Measurements from ENCODE around the gene SFMBT1.

Gene SFMBT1

GRCh38 chr3:53032609-53033008 is 13.3 kb downstream of the SFMBT1 start:
- Histone ChIP-seq H3K27me3 (ENCODE audit: insufficient read depth, low read depth) (no peaks in the 10 kb centered on the region), H3K36me3 (ENCODE audit: insufficient read depth) (no peaks in the 10 kb centered on the region), H3K79me2 (ENCODE audit: insufficient read depth, low read depth) (no peaks in the 10 kb centered on the region; the same call in 1 of the 2 replicates), H3K4me3 (IDR thresholded peaks at IDR 0.05; ENCODE audit: insufficient read depth, low read depth, low read length) (no peak overlapping the region), H4K20me1 (ENCODE audit: insufficient read depth) (no peaks in the 10 kb centered on the region), H3K4me2 (no peak overlapping the region), H3K9ac (no peak overlapping the region), H3K4me1 (ENCODE audit: low read depth, poor library complexity, severe bottlenecking) (peaks cover 7% of the 10 kb centered on the region), H3K27ac (no peak overlapping the region), H2AFZ (ENCODE audit: low read depth) (no peak overlapping the region)
- TF ChIP-seq, protein P1, sequence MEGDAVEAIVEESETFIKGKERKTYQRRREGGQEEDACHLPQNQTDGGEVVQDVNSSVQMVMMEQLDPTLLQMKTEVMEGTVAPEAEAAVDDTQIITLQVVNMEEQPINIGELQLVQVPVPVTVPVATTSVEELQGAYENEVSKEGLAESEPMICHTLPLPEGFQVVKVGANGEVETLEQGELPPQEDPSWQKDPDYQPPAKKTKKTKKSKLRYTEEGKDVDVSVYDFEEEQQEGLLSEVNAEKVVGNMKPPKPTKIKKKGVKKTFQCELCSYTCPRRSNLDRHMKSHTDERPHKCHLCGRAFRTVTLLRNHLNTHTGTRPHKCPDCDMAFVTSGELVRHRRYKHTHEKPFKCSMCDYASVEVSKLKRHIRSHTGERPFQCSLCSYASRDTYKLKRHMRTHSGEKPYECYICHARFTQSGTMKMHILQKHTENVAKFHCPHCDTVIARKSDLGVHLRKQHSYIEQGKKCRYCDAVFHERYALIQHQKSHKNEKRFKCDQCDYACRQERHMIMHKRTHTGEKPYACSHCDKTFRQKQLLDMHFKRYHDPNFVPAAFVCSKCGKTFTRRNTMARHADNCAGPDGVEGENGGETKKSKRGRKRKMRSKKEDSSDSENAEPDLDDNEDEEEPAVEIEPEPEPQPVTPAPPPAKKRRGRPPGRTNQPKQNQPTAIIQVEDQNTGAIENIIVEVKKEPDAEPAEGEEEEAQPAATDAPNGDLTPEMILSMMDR (conservative IDR thresholded peaks at IDR 0.05; ENCODE audit: low read depth, low read length), result no peak

GRCh38 chr3:53030619-53031449 is 15.0 kb downstream of the SFMBT1 start:
- H3K36me3 ChIP-seq (ENCODE audit: insufficient read depth), result no peaks in the 10 kb centered on the region
- H2AFZ ChIP-seq (ENCODE audit: low read depth), result no peak overlapping the region
- no peaks in the 10 kb centered on the region for H3K27me3 ChIP-seq (ENCODE audit: insufficient read depth, low read depth)
- no peak overlapping the region for H3K9ac ChIP-seq
- H3K4me1 ChIP-seq (ENCODE audit: low read depth, poor library complexity, severe bottlenecking), result peaks cover 6% of the 10 kb centered on the region
- H3K4me2 ChIP-seq, result no peak overlapping the region
- H3K4me3 ChIP-seq (IDR thresholded peaks at IDR 0.05; ENCODE audit: insufficient read depth, low read depth, low read length), result no peak overlapping the region
- H3K79me2 ChIP-seq (ENCODE audit: insufficient read depth, low read depth), result no peaks in the 10 kb centered on the region; the same call in 1 of the 2 replicates
- TF ChIP-seq, protein P1 (conservative IDR thresholded peaks at IDR 0.05; ENCODE audit: low read depth, low read length), result no peak
- no peaks in the 10 kb centered on the region for H4K20me1 ChIP-seq (ENCODE audit: insufficient read depth)
- H3K27ac ChIP-seq, result no peak overlapping the region

DNA sequence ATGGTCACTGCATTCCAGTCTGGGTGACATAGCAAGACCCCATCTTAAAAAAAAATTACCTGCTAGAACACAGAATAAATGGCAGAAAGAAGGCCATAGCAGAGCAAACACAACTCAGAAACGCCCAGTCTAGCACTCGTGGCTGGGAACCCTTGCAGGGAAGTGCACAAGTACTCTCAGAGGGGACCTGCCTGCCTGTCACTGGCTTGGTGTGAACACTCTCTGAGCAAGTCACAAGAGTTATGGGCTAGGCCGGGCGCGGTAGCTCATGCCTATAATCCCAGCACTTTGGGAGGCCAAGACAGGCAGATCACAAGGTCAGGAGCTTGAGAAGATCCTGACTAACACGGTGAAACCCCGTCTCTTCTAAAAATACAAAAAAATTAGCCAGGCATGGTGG is 17.2 kb downstream of the SFMBT1 start:
- no peak overlapping the region for H3K4me2 ChIP-seq
- no peak overlapping the region for H3K9ac ChIP-seq
- H3K4me3 ChIP-seq (IDR thresholded peaks at IDR 0.05; ENCODE audit: insufficient read depth, low read depth, low read length), result no peak overlapping the region
- TF ChIP-seq, protein P1 (conservative IDR thresholded peaks at IDR 0.05; ENCODE audit: low read depth, low read length), result no peak
- peaks cover 4% of the 10 kb centered on the region for H3K4me1 ChIP-seq (ENCODE audit: low read depth, poor library complexity, severe bottlenecking)
- H3K36me3 ChIP-seq (ENCODE audit: insufficient read depth), result no peaks in the 10 kb centered on the region
- no peaks in the 10 kb centered on the region for H4K20me1 ChIP-seq (ENCODE audit: insufficient read depth)
- no peak overlapping the region for H2AFZ ChIP-seq (ENCODE audit: low read depth)
- H3K27ac ChIP-seq, result no peak overlapping the region
- no peaks in the 10 kb centered on the region for H3K27me3 ChIP-seq (ENCODE audit: insufficient read depth, low read depth)
- H3K79me2 ChIP-seq (ENCODE audit: insufficient read depth, low read depth), result no peaks in the 10 kb centered on the region

DNA sequence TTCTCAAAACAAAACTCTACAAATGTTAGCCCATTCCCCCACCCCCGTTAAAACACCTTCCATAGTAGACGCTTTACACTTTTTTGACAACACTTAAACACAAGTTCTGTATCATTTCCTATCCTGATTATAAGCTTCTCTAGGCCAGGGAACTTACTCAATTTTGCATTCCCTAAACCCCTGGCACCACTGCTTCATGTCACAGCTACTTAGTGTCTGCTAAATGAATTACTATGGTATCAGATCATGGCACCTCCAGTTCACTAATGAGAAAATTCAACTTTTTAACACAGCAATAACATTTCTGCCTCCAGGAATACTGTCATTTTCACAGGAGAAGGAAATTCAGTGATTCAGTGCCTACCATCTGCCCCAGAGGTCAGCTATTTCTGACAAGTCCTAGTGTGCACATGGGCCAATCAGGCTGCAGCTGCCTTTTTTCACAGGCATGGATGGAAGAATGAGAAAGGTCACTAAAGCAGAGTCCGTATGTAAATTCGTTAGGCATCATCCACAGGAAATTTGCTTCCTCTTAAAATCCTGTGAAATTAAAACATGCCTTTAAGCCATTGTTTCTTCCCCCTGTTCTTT is 18.5 kb downstream of the SFMBT1 start:
- Histone ChIP-seq H2AFZ (ENCODE audit: low read depth) (no peak overlapping the region), H3K4me3 (IDR thresholded peaks at IDR 0.05; ENCODE audit: insufficient read depth, low read depth, low read length) (no peak overlapping the region), H3K9ac (no peak overlapping the region), H3K27ac (no peak overlapping the region), H4K20me1 (ENCODE audit: insufficient read depth) (no peaks in the 10 kb centered on the region), H3K4me2 (no peak overlapping the region), H3K4me1 (ENCODE audit: low read depth, poor library complexity, severe bottlenecking) (peaks cover 4% of the 10 kb centered on the region), H3K36me3 (ENCODE audit: insufficient read depth) (no peaks in the 10 kb centered on the region), H3K27me3 (ENCODE audit: insufficient read depth, low read depth) (no peaks in the 10 kb centered on the region), H3K79me2 (ENCODE audit: insufficient read depth, low read depth) (no peaks in the 10 kb centered on the region)
- TF ChIP-seq, protein P1 (conservative IDR thresholded peaks at IDR 0.05; ENCODE audit: low read depth, low read length), result no peak

Measured in KMS-11 (cell line).